Measurements from ENCODE around the gene SV2C. TPM values are rescaled to one million over a fixed set of nuclear protein-coding genes. Genes with fewer than 3 reads are reported as not detected.
"Not testable (repeated sequence)": the region's sequence is repeated elsewhere in the genome, so short reads cannot be mapped to it uniquely, and the experiment has no call there.

The SV2C gene
- total RNA-seq, 5 donors from 2014 or later (not counting 1 experiment from before 2014, with no cell fraction given), result 0.03 to 0.07 (median 0.03) TPM; not detected in 2

GRCh38 chr5:76240336-76240735, 157.2 kb downstream of the SV2C start:
- Histone ChIP-seq H3K9me3 (no peaks in the 10 kb centered on the region), H3K4me1 (ENCODE audit: control insufficient read depth in 1 of 2, extremely low read depth in 1 of 2, insufficient read depth in 2 of 2, low read length in 2 of 2) (no peaks in the 10 kb centered on the region), H3K36me3 (ENCODE audit: control insufficient read depth in 2 of 2, extremely low read depth in 1 of 2, insufficient read depth in 1 of 2, low read length in 1 of 2) (no peaks in the 10 kb centered on the region), H3K27ac (ENCODE audit: low read length) (no peak overlapping the region), H3K27me3 (replicated peaks in 1 of 2; ENCODE audit: control insufficient read depth in 2 of 2, extremely low read depth in 1 of 2, insufficient read depth in 2 of 2, low read length in 1 of 2) (peaks cover 0 to 3% of the 10 kb centered on the region in 2 experiments), H3K4me3 (ENCODE audit: control insufficient read depth in 1 of 2, extremely low read depth in 1 of 2, low read length in 1 of 2) (no peak overlapping the region)
- Mint-ChIP-seq H3K4me3 (no peak overlapping the region), H3K27me3 (peaks cover 11 to 17% of the 10 kb centered on the region in 2 donors), H3K36me3 (peaks cover 2% of the 10 kb centered on the region), H3K27ac (no peak overlapping the region), H3K4me1 (no peaks in the 10 kb centered on the region), H3K9me3 (peaks cover 0 to 19% (median 12%) of the 10 kb centered on the region in 3 donors)
- DNase-seq (no peak), ATAC-seq (replicated peaks in 1 of 4) (no peak)
- ChIA-PET CTCF (no interaction called here), POLR2A (no interaction called here)
- no CpG with 5 or more reads among the region's 2 CpGs for WGBS (ENCODE audit: insufficient coverage)

- H3K9me3 ChIP-seq; H3K36me3 Mint-ChIP-seq; CTCF ChIA-PET; H3K27me3 ChIP-seq (replicated peaks in 1 of 2; ENCODE audit: control insufficient read depth in 2 of 2, extremely low read depth in 1 of 2, insufficient read depth in 2 of 2, low read length in 1 of 2); H3K27ac Mint-ChIP-seq; H3K4me1 ChIP-seq (ENCODE audit: control insufficient read depth in 1 of 2, extremely low read depth in 1 of 2, insufficient read depth in 2 of 2, low read length in 2 of 2); DNase-seq; H3K27ac ChIP-seq (ENCODE audit: low read length); ATAC-seq (replicated peaks in 1 of 4); H3K36me3 ChIP-seq (ENCODE audit: control insufficient read depth in 2 of 2, extremely low read depth in 1 of 2, insufficient read depth in 1 of 2, low read length in 1 of 2); H3K4me3 Mint-ChIP-seq; POLR2A ChIA-PET; H3K4me1 Mint-ChIP-seq; H3K4me3 ChIP-seq (ENCODE audit: control insufficient read depth in 1 of 2, extremely low read depth in 1 of 2, low read length in 1 of 2): not testable (repeated sequence)
- Mint-ChIP-seq H3K27me3 (peaks cover 11 to 17% of the 10 kb centered on the region in 2 donors), H3K9me3 (peaks cover 0 to 18% (median 11%) of the 10 kb centered on the region in 3 donors)
- 97% methylated on average over 16 of the region's 22 CpGs for WGBS (ENCODE audit: insufficient coverage)
These were observed 159.0 kb downstream of the SV2C start for GRCh38 chr5:76242155-76242554.

- Mint-ChIP-seq H3K27ac (no peak overlapping the region), H3K27me3 (peaks cover 1 to 8% of the 10 kb centered on the region in 2 donors), H3K36me3 (no peaks in the 10 kb centered on the region), H3K9me3 (no peaks in the 10 kb centered on the region), H3K4me3 (no peak overlapping the region), H3K4me1 (no peaks in the 10 kb centered on the region)
- ChIA-PET POLR2A (interaction anchor here in 1 of 2 donors (0.8 kb wide), 1 partner anchor 404 kb away, joined by 3 read pairs; no protein-coding TSS in a partner anchor), CTCF (no interaction called here)
- no peak for ATAC-seq (replicated peaks in 1 of 4)
- no peak overlapping the region for H3K27ac ChIP-seq (ENCODE audit: low read length)
- no peaks in the 10 kb centered on the region for H3K4me1 ChIP-seq (ENCODE audit: control insufficient read depth in 1 of 2, extremely low read depth in 1 of 2, insufficient read depth in 2 of 2, low read length in 2 of 2)
- H3K4me3 ChIP-seq (ENCODE audit: control insufficient read depth in 1 of 2, extremely low read depth in 1 of 2, low read length in 1 of 2), result no peak overlapping the region
- H3K9me3 ChIP-seq, result no peaks in the 10 kb centered on the region
- no peak for DNase-seq
- no CpG with 5 or more reads among the region's 3 CpGs for WGBS (ENCODE audit: insufficient coverage)
- H3K27me3 ChIP-seq (replicated peaks in 1 of 2; ENCODE audit: control insufficient read depth in 2 of 2, extremely low read depth in 1 of 2, insufficient read depth in 2 of 2, low read length in 1 of 2), result no peaks in the 10 kb centered on the region
- no peaks in the 10 kb centered on the region for H3K36me3 ChIP-seq (ENCODE audit: control insufficient read depth in 2 of 2, extremely low read depth in 1 of 2, insufficient read depth in 1 of 2, low read length in 1 of 2)
These were observed 162.4 kb downstream of the SV2C start for GRCh38 chr5:76245590-76245989.

- Mint-ChIP-seq H3K9me3 (no peaks in the 10 kb centered on the region), H3K4me3 (no peak overlapping the region), H3K27me3 (peaks cover 0 to 3% of the 10 kb centered on the region in 2 donors), H3K36me3 (no peaks in the 10 kb centered on the region), H3K4me1 (no peaks in the 10 kb centered on the region), H3K27ac (no peak overlapping the region)
- ChIA-PET CTCF (no interaction called here), POLR2A (no interaction called here)
- Histone ChIP-seq H3K36me3 (ENCODE audit: control insufficient read depth in 2 of 2, extremely low read depth in 1 of 2, insufficient read depth in 1 of 2, low read length in 1 of 2) (no peaks in the 10 kb centered on the region), H3K9me3 (no peaks in the 10 kb centered on the region), H3K27ac (ENCODE audit: low read length) (no peak overlapping the region), H3K4me3 (ENCODE audit: control insufficient read depth in 1 of 2, extremely low read depth in 1 of 2, low read length in 1 of 2) (no peak overlapping the region), H3K4me1 (ENCODE audit: control insufficient read depth in 1 of 2, extremely low read depth in 1 of 2, insufficient read depth in 2 of 2, low read length in 2 of 2) (no peaks in the 10 kb centered on the region), H3K27me3 (replicated peaks in 1 of 2; ENCODE audit: control insufficient read depth in 2 of 2, extremely low read depth in 1 of 2, insufficient read depth in 2 of 2, low read length in 1 of 2) (no peaks in the 10 kb centered on the region)
- DNase-seq (no peak), ATAC-seq (replicated peaks in 1 of 4) (no peak)
- no CpG with 5 or more reads among the region's 7 CpGs for WGBS (ENCODE audit: insufficient coverage)
These were observed 166.4 kb downstream of the SV2C start for GRCh38 chr5:76249621-76250020.

GRCh38 chr5:76250463-76250862, 167.3 kb downstream of the SV2C start:
- WGBS (ENCODE audit: insufficient coverage), result 78% methylated on average over 3 of the region's 5 CpGs
- CTCF ChIA-PET, result interaction anchor here (0.5 to 0.7 kb wide), 4 partner anchors 148 to 1528 kb away, joined by 3 to 8 read pairs (median 4); no protein-coding TSS in a partner anchor
- Histone ChIP-seq H3K4me1 (ENCODE audit: control insufficient read depth in 1 of 2, extremely low read depth in 1 of 2, insufficient read depth in 2 of 2, low read length in 2 of 2) (no peaks in the 10 kb centered on the region), H3K36me3 (ENCODE audit: control insufficient read depth in 2 of 2, extremely low read depth in 1 of 2, insufficient read depth in 1 of 2, low read length in 1 of 2) (no peaks in the 10 kb centered on the region), H3K4me3 (ENCODE audit: control insufficient read depth in 1 of 2, extremely low read depth in 1 of 2, low read length in 1 of 2) (no peak overlapping the region), H3K27ac (ENCODE audit: low read length) (no peak overlapping the region), H3K27me3 (replicated peaks in 1 of 2; ENCODE audit: control insufficient read depth in 2 of 2, extremely low read depth in 1 of 2, insufficient read depth in 2 of 2, low read length in 1 of 2) (peaks cover 0 to 3% of the 10 kb centered on the region in 2 experiments), H3K9me3 (no peaks in the 10 kb centered on the region)
- Mint-ChIP-seq H3K36me3 (no peaks in the 10 kb centered on the region), H3K27me3 (peaks cover 0 to 3% of the 10 kb centered on the region in 2 donors), H3K4me3 (no peak overlapping the region), H3K27ac (no peak overlapping the region), H3K9me3 (no peaks in the 10 kb centered on the region), H3K4me1 (no peaks in the 10 kb centered on the region)
- POLR2A ChIA-PET, result no interaction called here
- DNase-seq, result no peak
- no peak for ATAC-seq (replicated peaks in 1 of 4)

GRCh38 chr5:76251656-76252055, 168.5 kb downstream of the SV2C start:
- no peak overlapping the region for H3K4me3 Mint-ChIP-seq
- Histone ChIP-seq H3K9me3 (no peaks in the 10 kb centered on the region), H3K4me3 (ENCODE audit: control insufficient read depth in 1 of 2, extremely low read depth in 1 of 2, low read length in 1 of 2) (no peak overlapping the region), H3K4me1 (ENCODE audit: control insufficient read depth in 1 of 2, extremely low read depth in 1 of 2, insufficient read depth in 2 of 2, low read length in 2 of 2) (peaks cover 0 to 4% of the 10 kb centered on the region in 2 experiments), H3K27me3 (replicated peaks in 1 of 2; ENCODE audit: control insufficient read depth in 2 of 2, extremely low read depth in 1 of 2, insufficient read depth in 2 of 2, low read length in 1 of 2) (peaks cover 0 to 11% of the 10 kb centered on the region in 2 experiments), H3K27ac (ENCODE audit: low read length) (no peak overlapping the region), H3K36me3 (ENCODE audit: control insufficient read depth in 2 of 2, extremely low read depth in 1 of 2, insufficient read depth in 1 of 2, low read length in 1 of 2) (no peaks in the 10 kb centered on the region)
- ATAC-seq (replicated peaks in 1 of 4) (no peak), DNase-seq (no peak)
- H3K27me3 Mint-ChIP-seq, result peaks cover 0 to 3% of the 10 kb centered on the region in 2 donors
- no CpG with 5 or more reads among the region's 2 CpGs for WGBS (ENCODE audit: insufficient coverage)
- no peaks in the 10 kb centered on the region for H3K36me3 Mint-ChIP-seq
- H3K27ac Mint-ChIP-seq, result no peak overlapping the region
- H3K4me1 Mint-ChIP-seq, result peaks cover 0 to 7% (median 7%) of the 10 kb centered on the region in 3 donors
- ChIA-PET CTCF (interaction anchor here in 1 of 2 donors (0.5 kb wide), 1 partner anchor 152 kb away, joined by 5 read pairs; no protein-coding TSS in a partner anchor), POLR2A (no interaction called here)
- H3K9me3 Mint-ChIP-seq, result no peaks in the 10 kb centered on the region

All from T-cell (primary cell).